Kasumi-1 (cell line): ENCODE results near the gene NLRC5.
"Not testable (repeated sequence)": the region's sequence is repeated elsewhere in the genome, so short reads cannot be mapped to it uniquely, and the experiment has no call there.

Experiments used
- DNase-seq, 2 experiments: peaks; one replicate each; lab custom pipeline; 2025; lab: John Stamatoyannopoulos, UW

NLRC5 gene

GRCh38 chr16:56960681-56961281, 28.6 kb upstream of the NLRC5 start:
- no peak for DNase-seq

- no peak for DNase-seq
Observed at GRCh38 chr16:56961386-56961785, 28.0 kb upstream of the NLRC5 start.

- no peak for DNase-seq
Observed at GRCh38 chr16:56961851-56962281, 27.5 kb upstream of the NLRC5 start, which contains the start of gene CETP. Gene CETP, plus strand, starts transcription at chr16:56961950. Its CDS starts 30 bp downstream, at chr16:56961980.

GRCh38 chr16:56964243-56965148, 24.9 kb upstream of the NLRC5 start:
- DNase-seq: peak; percentile 83

- peak; percentile 7 to 19 for DNase-seq
Observed at GRCh38 chr16:56965149-56966092, 23.9 kb upstream of the NLRC5 start.

- DNase-seq: no peak
Observed at GRCh38 chr16:56966093-56966475, 23.3 kb upstream of the NLRC5 start.

GRCh38 chr16:56967733-56968132, 21.6 kb upstream of the NLRC5 start:
- no peak for DNase-seq

GRCh38 chr16:56969769-56970168, 19.6 kb upstream of the NLRC5 start:
- DNase-seq: no peak

- no peak for DNase-seq
Observed at GRCh38 chr16:56970934-56971767, 18.2 kb upstream of the NLRC5 start.

GRCh38 chr16:56971768-56972043, 17.7 kb upstream of the NLRC5 start:
- no peak for DNase-seq

- DNase-seq: no peak
Observed at GRCh38 chr16:56972403-56973293, 16.7 kb upstream of the NLRC5 start.

- DNase-seq: no peak
Observed at GRCh38 chr16:56973294-56973689, 16.1 kb upstream of the NLRC5 start.

GRCh38 chr16:56973899-56974298, 15.5 kb upstream of the NLRC5 start:
- not testable (repeated sequence) for DNase-seq

GRCh38 chr16:56974549-56975300, 14.6 kb upstream of the NLRC5 start:
- DNase-seq: peak; percentile 6 to 28

GRCh38 chr16:56975714-56976113, 13.6 kb upstream of the NLRC5 start:
- no peak for DNase-seq

- DNase-seq: no peak
Observed at GRCh38 chr16:56977216-56977615, 12.1 kb upstream of the NLRC5 start.

GRCh38 chr16:56977823-56978430, 11.4 kb upstream of the NLRC5 start:
- no peak for DNase-seq

GRCh38 chr16:56980201-56980535, 9.2 kb upstream of the NLRC5 start:
- DNase-seq: no peak
